ENCODE results near the gene ICA1.

GRCh38 chr7:8197994-8198698 is 63.8 kb downstream of the ICA1 start:
- TF ChIP-seq CTCF (IDR thresholded peaks at IDR 0.05) (no peak), EZH2 (IDR thresholded peaks at IDR 0.05) (no peak)

Data from neural progenitor cell (in vitro differentiated cells).